IgD-negative memory B cell (primary cell): ENCODE data around the gene NUP205. TPM values are rescaled to one million over a fixed set of nuclear protein-coding genes. Genes with fewer than 3 reads are reported as not detected.
"Not testable (repeated sequence)": the region's sequence is repeated elsewhere in the genome, so short reads cannot be mapped to it uniquely, and the experiment has no call there.

Source experiments
- H3K27ac Mint-ChIP-seq, 3 donors: one replicate each; pipeline ENCODE4 v1.8.0; 2020 to 2022; ENCODE audit warnings: mild to moderate bottlenecking in 3 of 3, mixed read lengths in 3 of 3, moderate library complexity in 1 of 3
- H3K27me3 Mint-ChIP-seq: one replicate; pipeline ENCODE4 v1.8.0; 2021; ENCODE audit warnings: mixed read lengths
- H3K36me3 Mint-ChIP-seq: one replicate; pipeline ENCODE4 v1.8.0; 2020; ENCODE audit warnings: mild to moderate bottlenecking, mixed read lengths
- H3K4me1 Mint-ChIP-seq, 3 donors: one replicate each; pipeline ENCODE4 v1.8.0; 2020 to 2022; ENCODE audit warnings: mixed read lengths in 3 of 3, mild to moderate bottlenecking in 1 of 3
- H3K4me3 Mint-ChIP-seq, 4 donors: one replicate each; pipeline ENCODE4 v1.8.0; 2020 to 2022; ENCODE audit warnings: mild to moderate bottlenecking in 4 of 4, mixed read lengths in 4 of 4, moderate library complexity in 3 of 4
- H3K9me3 Mint-ChIP-seq, 3 donors: one replicate each; pipeline ENCODE4 v1.8.0; 2020 to 2021; ENCODE audit warnings: mixed read lengths in 3 of 3, mild to moderate bottlenecking in 1 of 3
- polyA plus RNA-seq: library from polyadenylated mRNA; unstranded; fragments of 300-500 nt; fragmentation: Illumina TruSeq; gene quantifications from one replicate; pipeline ENCODE4 v1.2.3, GENCODE V29; 2021

NUP205 gene
- polyA plus RNA-seq, 1 donor from 2014 or later: 18.0 TPM

GRCh38 chr7:135662373-135663114, 104.8 kb downstream of the NUP205 start, which contains the start of gene STMP1:
Gene STMP1 (plus strand): TSS chr7:135662514.
- Mint-ChIP-seq H3K4me1 (peaks cover 17 to 38% (median 26%) of the 10 kb centered on the region in 3 donors), H3K36me3 (no peaks in the 10 kb centered on the region), H3K4me3 (peak within 1 kb of the TSS; percentile 94 to 99 (median 97)), H3K27me3 (no peaks in the 10 kb centered on the region), H3K27ac (peak within 1 kb of the TSS; percentile 51 to 98 (median 93)), H3K9me3 (peaks cover 0 to 2% (median 0%) of the 10 kb centered on the region in 3 donors)

GRCh38 chr7:135664046-135664589, 106.4 kb downstream of the NUP205 start:
- Mint-ChIP-seq H3K27me3 (no peaks in the 10 kb centered on the region), H3K36me3 (no peaks in the 10 kb centered on the region), H3K4me1 (peaks cover 18 to 42% (median 34%) of the 10 kb centered on the region in 3 donors), H3K27ac (peak overlapping the region in 2 of 3 donors; percentile 30 to 63), H3K9me3 (peaks cover 0 to 2% (median 0%) of the 10 kb centered on the region in 3 donors), H3K4me3 (peak overlapping the region; percentile 52 to 96 (median 76))

GRCh38 chr7:135665042-135665441, 107.3 kb downstream of the NUP205 start:
- Mint-ChIP-seq H3K9me3 (peaks cover 0 to 2% (median 0%) of the 10 kb centered on the region in 3 donors), H3K4me1 (peaks cover 20 to 42% (median 34%) of the 10 kb centered on the region in 3 donors), H3K27me3 (no peaks in the 10 kb centered on the region), H3K36me3 (no peaks in the 10 kb centered on the region), H3K27ac (no peak overlapping the region), H3K4me3 (peak overlapping the region in 1 of 4 donors; percentile 64)

GRCh38 chr7:135666156-135666555, 108.4 kb downstream of the NUP205 start:
- peak overlapping the region in 2 of 3 donors; percentile 3 to 48 for H3K27ac Mint-ChIP-seq
- H3K4me1 Mint-ChIP-seq: peaks cover 21 to 42% (median 38%) of the 10 kb centered on the region in 3 donors
- peaks cover 0 to 2% (median 0%) of the 10 kb centered on the region in 3 donors for H3K9me3 Mint-ChIP-seq
- H3K36me3 Mint-ChIP-seq: no peaks in the 10 kb centered on the region
- H3K4me3 Mint-ChIP-seq: peak overlapping the region in 2 of 4 donors; percentile 32 to 82
- no peaks in the 10 kb centered on the region for H3K27me3 Mint-ChIP-seq

- Mint-ChIP-seq H3K4me1 (peaks cover 17 to 37% (median 36%) of the 10 kb centered on the region in 3 donors), H3K27me3 (no peaks in the 10 kb centered on the region), H3K9me3 (peaks cover 0 to under 1% (median 0%) of the 10 kb centered on the region in 3 donors), H3K27ac (peak overlapping the region in 1 of 3 donors; percentile 3), H3K4me3 (peak overlapping the region in 2 of 4 donors; percentile 32 to 82), H3K36me3 (peaks cover 2% of the 10 kb centered on the region)
Observed at GRCh38 chr7:135666846-135667245, 109.1 kb downstream of the NUP205 start.

- H3K4me1 Mint-ChIP-seq: peaks cover 16 to 35% (median 31%) of the 10 kb centered on the region in 3 donors
- not testable (repeated sequence) for H3K4me3 Mint-ChIP-seq, H3K9me3 Mint-ChIP-seq, H3K27me3 Mint-ChIP-seq, H3K36me3 Mint-ChIP-seq, H3K27ac Mint-ChIP-seq
Observed at GRCh38 chr7:135667626-135668025, 109.9 kb downstream of the NUP205 start.

DNA sequence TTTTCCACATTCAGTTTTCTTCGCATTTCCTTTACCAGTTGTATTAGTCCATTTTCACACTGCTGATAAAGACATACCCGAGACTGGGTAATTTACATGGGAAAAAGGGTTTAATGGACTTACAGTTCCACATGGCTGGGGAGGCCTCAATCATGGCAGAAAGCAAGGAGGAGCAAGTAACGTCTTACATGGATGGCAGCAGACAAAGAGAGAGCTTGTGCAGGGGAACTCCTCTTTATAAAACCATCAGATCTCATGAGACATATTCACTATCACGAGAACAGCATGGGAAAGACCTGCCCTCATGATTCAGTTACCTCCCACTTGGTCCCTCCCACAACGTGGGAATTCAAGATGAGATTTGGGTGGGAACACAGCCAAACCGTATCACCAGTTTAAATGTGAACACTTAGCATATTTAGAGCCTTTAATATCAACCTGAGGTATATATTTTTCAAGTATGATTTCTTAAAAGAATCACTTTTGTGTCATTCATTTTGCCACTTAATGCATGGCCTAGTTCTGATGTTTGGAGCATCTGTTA, 111.2 kb downstream of the NUP205 start:
- H3K27ac Mint-ChIP-seq, H3K4me3 Mint-ChIP-seq: not testable (repeated sequence)
- H3K4me1 Mint-ChIP-seq: peaks cover 16 to 32% (median 26%) of the 10 kb centered on the region in 3 donors

GRCh38 chr7:135669774-135670173, 112.1 kb downstream of the NUP205 start:
- Mint-ChIP-seq H3K27ac (peak overlapping the region in 1 of 3 donors; percentile 80), H3K4me3 (no peak overlapping the region), H3K27me3 (no peaks in the 10 kb centered on the region), H3K4me1 (peaks cover 14 to 29% (median 20%) of the 10 kb centered on the region in 3 donors), H3K9me3 (no peaks in the 10 kb centered on the region), H3K36me3 (peaks cover 2% of the 10 kb centered on the region)

More for the DNA sequence above, 111.2 kb downstream of the NUP205 start:
- H3K9me3 Mint-ChIP-seq, H3K36me3 Mint-ChIP-seq, H3K27me3 Mint-ChIP-seq: not testable (repeated sequence)

DNA sequence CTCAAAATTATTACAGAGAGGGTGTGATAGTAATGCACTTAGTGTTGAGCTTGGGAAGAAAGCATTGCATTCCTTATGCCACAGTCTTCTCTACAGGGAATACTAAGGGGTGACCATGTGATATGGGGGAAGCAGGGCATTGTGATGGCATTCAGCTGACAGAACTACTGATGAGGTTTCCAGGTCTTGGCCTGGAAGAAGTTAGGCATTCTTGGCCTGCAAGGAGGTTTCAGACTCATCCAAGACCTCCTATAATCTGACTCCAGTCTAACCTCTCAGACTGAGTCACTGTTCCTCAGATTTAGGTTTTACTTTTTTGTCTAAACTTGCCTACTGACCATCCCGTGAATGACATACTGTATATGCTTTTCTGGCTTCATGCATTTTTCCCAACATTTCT, 112.5 kb downstream of the NUP205 start:
- H3K4me3 Mint-ChIP-seq: no peak overlapping the region
- no peaks in the 10 kb centered on the region for H3K9me3 Mint-ChIP-seq
- H3K4me1 Mint-ChIP-seq: peaks cover 14 to 29% (median 16%) of the 10 kb centered on the region in 3 donors
- H3K27me3 Mint-ChIP-seq: no peaks in the 10 kb centered on the region
- H3K36me3 Mint-ChIP-seq: peaks cover 4% of the 10 kb centered on the region
- peak overlapping the region in 1 of 3 donors; percentile 80 for H3K27ac Mint-ChIP-seq

- no peaks in the 10 kb centered on the region for H3K27me3 Mint-ChIP-seq
- H3K9me3 Mint-ChIP-seq: no peaks in the 10 kb centered on the region
- H3K27ac Mint-ChIP-seq: no peak overlapping the region
- peaks cover 4% of the 10 kb centered on the region for H3K36me3 Mint-ChIP-seq
- H3K4me3 Mint-ChIP-seq: no peak overlapping the region
- H3K4me1 Mint-ChIP-seq: peaks cover 2 to 16% (median 5%) of the 10 kb centered on the region in 3 donors
Observed at GRCh38 chr7:135672560-135673359, 115.0 kb downstream of the NUP205 start.

DNA sequence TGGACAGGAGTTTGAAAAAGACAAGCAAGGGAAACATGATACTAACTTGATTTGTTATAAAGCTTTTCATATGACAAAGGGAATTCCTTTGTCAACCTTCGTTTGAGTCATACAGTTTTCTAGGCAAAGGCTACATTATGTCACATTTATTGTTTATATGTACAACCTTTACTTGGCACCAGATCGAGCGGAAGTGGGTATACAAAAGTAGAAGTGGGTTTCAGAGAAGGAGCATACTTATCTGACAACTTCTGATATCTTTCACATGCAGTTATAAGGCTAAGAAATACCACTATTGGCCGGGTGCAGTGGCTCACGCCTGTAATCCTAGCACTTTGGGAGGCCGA, 115.6 kb downstream of the NUP205 start:
- H3K27me3 Mint-ChIP-seq: no peaks in the 10 kb centered on the region
- no peaks in the 10 kb centered on the region for H3K9me3 Mint-ChIP-seq
- H3K4me3 Mint-ChIP-seq: no peak overlapping the region
- peaks cover 0 to 13% (median 5%) of the 10 kb centered on the region in 3 donors for H3K4me1 Mint-ChIP-seq
- peaks cover 6% of the 10 kb centered on the region for H3K36me3 Mint-ChIP-seq
- no peak overlapping the region for H3K27ac Mint-ChIP-seq

- Mint-ChIP-seq H3K4me1 (no peaks in the 10 kb centered on the region), H3K9me3 (no peaks in the 10 kb centered on the region), H3K27ac (no peak overlapping the region), H3K36me3 (peaks cover 4% of the 10 kb centered on the region), H3K27me3 (no peaks in the 10 kb centered on the region), H3K4me3 (no peak overlapping the region)
Observed at GRCh38 chr7:135678612-135679575, 121.2 kb downstream of the NUP205 start.

- no peak overlapping the region for H3K4me3 Mint-ChIP-seq
- no peaks in the 10 kb centered on the region for H3K4me1 Mint-ChIP-seq
- H3K27ac Mint-ChIP-seq: no peak overlapping the region
- H3K27me3 Mint-ChIP-seq: no peaks in the 10 kb centered on the region
- H3K9me3 Mint-ChIP-seq: no peaks in the 10 kb centered on the region
- peaks cover 8% of the 10 kb centered on the region for H3K36me3 Mint-ChIP-seq
Observed at GRCh38 chr7:135681762-135682161, 124.0 kb downstream of the NUP205 start.

- no peak overlapping the region for H3K27ac Mint-ChIP-seq
- H3K36me3 Mint-ChIP-seq: peaks cover 9% of the 10 kb centered on the region
- H3K4me1 Mint-ChIP-seq: no peaks in the 10 kb centered on the region
- no peaks in the 10 kb centered on the region for H3K27me3 Mint-ChIP-seq
- H3K4me3 Mint-ChIP-seq: no peak overlapping the region
- H3K9me3 Mint-ChIP-seq: no peaks in the 10 kb centered on the region
Observed at GRCh38 chr7:135682191-135682590, 124.5 kb downstream of the NUP205 start.
